H1 (cell line): ENCODE results near the gene LIG1. TPM values are rescaled to one million over a fixed set of nuclear protein-coding genes. Genes with fewer than 3 reads are reported as not detected.

Experiments
- CTCF ChIA-PET: fragments of 300-600 bp; sonication (Branson Sonifier 250); formaldehyde crosslinking; loops from one replicate; lab custom pipeline; 2021; ENCODE audit not compliant: partially characterized antibody; lab: Charles Lee
- POLR2A ChIA-PET: fragments of 300-600 bp; sonication (Branson Sonifier 250); formaldehyde crosslinking; loops from one replicate; lab custom pipeline; 2021; ENCODE audit warnings: inconsistent platforms; ENCODE audit not compliant: partially characterized antibody; lab: Charles Lee
- DNase-seq, 2 experiments: peaks; one replicate each; pipeline versions ENCODE4 v3.0.0 to v3.0.0-alpha.2; 2010 to 2022; ENCODE audit warnings: low spot score in 2 of 2, low read depth in 1 of 2, mixed read lengths in 1 of 2
- FAIRE-seq: peaks from 2 replicates; lab custom pipeline; 2011; peaks lifted over from hg19 to GRCh38; lab: Jason Lieb, UNC
- H2AFZ ChIP-seq: 2 replicates; pipeline ENCODE4 v1.8.1; 2012; ENCODE audit warnings: low read length, inconsistent platforms
- H2AK5ac ChIP-seq: 2 replicates; pipeline ENCODE4 v1.6.1; 2013; ENCODE audit warnings: low read depth, low read length
- H2BK120ac ChIP-seq: replicated peaks from 2 replicates; pipeline ENCODE3; 2013; ENCODE audit warnings: low read depth, low read length, inconsistent platforms
- H2BK12ac ChIP-seq: 2 replicates; pipeline ENCODE4 v1.6.1; 2013; ENCODE audit warnings: low read depth, low read length
- H2BK15ac ChIP-seq: 2 replicates; pipeline ENCODE4 v1.6.1; 2013; ENCODE audit warnings: low read length
- H2BK20ac ChIP-seq: 2 replicates; pipeline ENCODE4 v1.6.1; 2013; ENCODE audit warnings: low read length
- H2BK5ac ChIP-seq: 2 replicates; pipeline ENCODE4 v1.6.1; 2013; ENCODE audit warnings: low read depth, low read length
- H3K14ac ChIP-seq: 2 replicates; pipeline ENCODE4 v1.6.1; 2013; ENCODE audit warnings: inconsistent platforms; ENCODE audit not compliant: insufficient read length
- H3K18ac ChIP-seq: 2 replicates; pipeline ENCODE4 v1.6.1; 2013; ENCODE audit warnings: low read length; ENCODE audit errors: extremely low read depth
- H3K23ac ChIP-seq: 2 replicates; pipeline ENCODE4 v1.6.1; 2013; ENCODE audit warnings: inconsistent platforms; ENCODE audit not compliant: insufficient read length
- H3K23me2 ChIP-seq: 2 replicates; pipeline ENCODE4 v1.6.1; 2013; ENCODE audit warnings: low read depth, low read length
- H3K27ac ChIP-seq: 2 replicates; pipeline ENCODE4 v1.6.1; 2011; ENCODE audit warnings: low read depth, low read length, inconsistent platforms
- H3K27me3 ChIP-seq, 4 experiments: replicated peaks in 1 of 4; 1 replicate in 1 of 4; 2 replicates in 3 of 4; pipeline versions ENCODE4 v1.6.1 to v1.8.1; 2011 to 2013; ENCODE audit warnings: low read length in 3 of 4, mild to moderate bottlenecking in 3 of 4, inconsistent platforms in 2 of 4, mixed read lengths in 2 of 4, moderate library complexity in 1 of 4; ENCODE audit not compliant: control insufficient read depth in 3 of 4, insufficient read depth in 3 of 4; ENCODE audit errors: extremely low read depth in 1 of 4
- H3K36me3 ChIP-seq, 4 experiments: 2 replicates each; pipeline versions ENCODE4 v1.6.1 to v1.8.1; 2011 to 2013; ENCODE audit warnings: mild to moderate bottlenecking in 4 of 4, low read length in 3 of 4, moderate library complexity in 2 of 4, control low read depth in 1 of 4, inconsistent platforms in 1 of 4; ENCODE audit not compliant: insufficient read depth in 4 of 4, control insufficient read depth in 2 of 4
- H3K4ac ChIP-seq: replicated peaks from 2 replicates; pipeline ENCODE3; 2013; ENCODE audit warnings: low read length, low read depth, mixed read lengths, inconsistent platforms; ENCODE audit not compliant: insufficient read length
- H3K4me1 ChIP-seq, 4 experiments: replicated peaks in 1 of 4; 1 replicate in 1 of 4; 2 replicates in 3 of 4; pipeline versions ENCODE4 v1.6.1 to v1.8.1; 2011 to 2013; ENCODE audit warnings: low read length in 3 of 4, inconsistent platforms in 2 of 4, mixed read lengths in 1 of 4; ENCODE audit not compliant: insufficient read depth in 4 of 4, control insufficient read depth in 3 of 4
- H3K4me2 ChIP-seq, 2 experiments: 2 replicates each; pipeline versions ENCODE4 v1.6.1 to v1.8.1; 2011 to 2013; ENCODE audit warnings: low read depth in 2 of 2, low read length in 2 of 2, control low read depth in 1 of 2, inconsistent platforms in 1 of 2, mild to moderate bottlenecking in 1 of 2; ENCODE audit not compliant: insufficient read depth in 1 of 2
- H3K4me3 ChIP-seq, 4 experiments: fragments of 200-600, 300-600 bp in 1 of 4; sonication (generic), shearing (Covaris generic), sonication (Bioruptor Twin) in 1 of 4; 2 replicates each; pipeline versions ENCODE4 v1.5.1 to v1.8.1; 2011 to 2016; ENCODE audit warnings: low read length in 4 of 4, low read depth in 3 of 4, control low read depth in 2 of 4, inconsistent platforms in 2 of 4, mild to moderate bottlenecking in 2 of 4, mixed read lengths in 1 of 4, moderate library complexity in 1 of 4; ENCODE audit not compliant: insufficient read depth in 2 of 4; ENCODE audit errors: extremely low read depth in 1 of 4
- H3K56ac ChIP-seq: replicated peaks from 2 replicates; pipeline ENCODE3; 2013; ENCODE audit warnings: low read depth, mild to moderate bottlenecking, mixed read lengths, low read length, inconsistent platforms; ENCODE audit not compliant: insufficient read length
- H3K79me1 ChIP-seq: 2 replicates; pipeline ENCODE4 v1.6.1; 2013; ENCODE audit warnings: low read depth, low read length, control low read depth
- H3K79me2 ChIP-seq, 2 experiments: 2 replicates each; pipeline versions ENCODE4 v1.6.1 to v1.8.1; 2012 to 2013; ENCODE audit warnings: low read length in 2 of 2, mild to moderate bottlenecking in 2 of 2, inconsistent platforms in 1 of 2; ENCODE audit not compliant: insufficient read depth in 2 of 2, control insufficient read depth in 1 of 2
- H3K9ac ChIP-seq, 4 experiments: replicated peaks in 1 of 4; 1 replicate in 1 of 4; 2 replicates in 3 of 4; pipeline versions ENCODE4 v1.6.1 to v1.8.1; 2011 to 2013; ENCODE audit warnings: low read depth in 3 of 4, low read length in 3 of 4, control low read depth in 2 of 4, mild to moderate bottlenecking in 2 of 4, moderate library complexity in 2 of 4, inconsistent platforms in 1 of 4; ENCODE audit errors: extremely low read depth in 1 of 4
- H3K9me3 ChIP-seq, 2 experiments: 2 replicates each; pipeline versions ENCODE4 v1.6.1 to v1.8.1; 2012 to 2013; ENCODE audit warnings: mild to moderate bottlenecking in 2 of 2, moderate library complexity in 2 of 2, control low read depth in 1 of 2, inconsistent platforms in 1 of 2, low read depth in 1 of 2, low read length in 1 of 2, mixed read lengths in 1 of 2; ENCODE audit not compliant: insufficient read depth in 2 of 2
- H4K20me1 ChIP-seq, 2 experiments: replicated peaks in 1 of 2; 2 replicates each; pipeline versions ENCODE3 to v1.8.1; 2011 to 2013; ENCODE audit warnings: inconsistent platforms in 2 of 2, low read length in 2 of 2, mild to moderate bottlenecking in 1 of 2; ENCODE audit not compliant: insufficient read depth in 2 of 2, control insufficient read depth in 1 of 2
- H4K5ac ChIP-seq: 2 replicates; pipeline ENCODE4 v1.6.1; 2013; ENCODE audit warnings: low read length, low read depth, mixed read lengths, inconsistent platforms; ENCODE audit not compliant: insufficient read length
- H4K8ac ChIP-seq: 2 replicates; pipeline ENCODE4 v1.8.0; 2013; ENCODE audit warnings: mild to moderate bottlenecking, moderate library complexity, low read length, inconsistent platforms; ENCODE audit not compliant: insufficient read depth; ENCODE audit errors: extremely low read depth
- H4K91ac ChIP-seq: replicated peaks from 2 replicates; pipeline ENCODE3; 2013; ENCODE audit warnings: low read length, mixed read lengths, inconsistent platforms; ENCODE audit not compliant: insufficient read length
- BCL11A ChIP-seq, 2 experiments: IDR thresholded peaks; one replicate each; pipeline ENCODE4 v1.6.1; 2011; ENCODE audit warnings: low read depth in 2 of 2, low read length in 2 of 2, mild to moderate bottlenecking in 2 of 2
- CBX8 ChIP-seq: fragments of 300-800, 300-1000 bp; sonication (generic); IDR thresholded peaks from 2 replicates; pipeline ENCODE4 v1.7.1; 2016; ENCODE audit warnings: low read depth, low read length, borderline replicate concordance
- CHD2 ChIP-seq: IDR thresholded peaks from 2 replicates; pipeline ENCODE4 v1.6.1; 2012; ENCODE audit warnings: low read length, improper control_type of control experiment
- CREB1 ChIP-seq: IDR thresholded peaks from 2 replicates; pipeline ENCODE4 v1.6.1; 2012; ENCODE audit warnings: inconsistent platforms
- EP300 ChIP-seq, 2 experiments: IDR thresholded peaks; 1 replicate in 1 of 2; 2 replicates in 1 of 2; pipeline ENCODE4 v1.6.1; 2011 to 2012; ENCODE audit warnings: low read depth in 2 of 2, low read length in 2 of 2, mild to moderate bottlenecking in 2 of 2, borderline replicate concordance in 1 of 2, inconsistent platforms in 1 of 2, moderate library complexity in 1 of 2
- FOSL1 ChIP-seq: IDR thresholded peaks from 2 replicates; pipeline ENCODE4 v1.6.1; 2011; ENCODE audit warnings: mild to moderate bottlenecking, low read depth, low read length, moderate library complexity; ENCODE audit not compliant: insufficient read depth
- GABPA ChIP-seq: IDR thresholded peaks from 2 replicates; pipeline ENCODE4 v1.6.1; 2011; ENCODE audit warnings: mild to moderate bottlenecking, low read length, moderate library complexity, borderline replicate concordance; ENCODE audit not compliant: insufficient read depth
- KDM5A ChIP-seq: fragments of 200-600 bp; IDR thresholded peaks from 2 replicates; pipeline ENCODE4 v1.7.1; 2012; ENCODE audit warnings: mild to moderate bottlenecking, low read length, inconsistent platforms, mixed read lengths
- POLR2A ChIP-seq, 2 experiments: IDR thresholded peaks; 1 replicate in 1 of 2; 2 replicates in 1 of 2; pipeline ENCODE4 v1.6.1; 2011; ENCODE audit warnings: low read depth in 2 of 2, low read length in 2 of 2, mild to moderate bottlenecking in 2 of 2; ENCODE audit errors: control extremely low read depth in 1 of 2
- POLR2AphosphoS5 ChIP-seq: IDR thresholded peaks from 2 replicates; pipeline ENCODE4 v1.6.1; 2011; ENCODE audit warnings: low read depth, low read length
- RAD21 ChIP-seq, 2 experiments: IDR thresholded peaks in 1 of 2; conservative IDR thresholded peaks in 1 of 2; 2 replicates each; pipeline ENCODE4 v1.6.1; 2011; ENCODE audit warnings: low read depth in 2 of 2, low read length in 2 of 2, improper control_type of control experiment in 1 of 2, inconsistent platforms in 1 of 2, mild to moderate bottlenecking in 1 of 2, moderate library complexity in 1 of 2
- SIX5 ChIP-seq: IDR thresholded peaks from 2 replicates; pipeline ENCODE4 v1.6.1; 2011; ENCODE audit warnings: mild to moderate bottlenecking, low read depth, low read length
- SP2 ChIP-seq: IDR thresholded peaks from 2 replicates; pipeline ENCODE4 v1.6.1; 2012; ENCODE audit warnings: mild to moderate bottlenecking, low read length, inconsistent platforms
- SRF ChIP-seq: IDR thresholded peaks from 2 replicates; pipeline ENCODE4 v1.6.1; 2011; ENCODE audit warnings: mild to moderate bottlenecking, low read depth, low read length, moderate library complexity
- WGBS, 2 experiments: shearing (Covaris generic) in 1 of 2; methylation state at CpG; one replicate each; pipeline versions ENCODE4 v1.1.6 to v1.1.7; 2013 to 2015; ENCODE audit warnings: low lambda C conversion rate in 2 of 2, mixed read lengths in 2 of 2, inconsistent platforms in 1 of 2, low coverage in 1 of 2, missing lambda C conversion rate in 1 of 2; ENCODE audit not compliant: insufficient replicate concordance in 2 of 2, insufficient coverage in 1 of 2, insufficient read length in 1 of 2; ENCODE audit errors: extremely low coverage in 1 of 2, missing lambda C conversion rate in 1 of 2; 5-methylcytosine and 5-hydroxymethylcytosine counted together
- polyA plus RNA-seq, 7 experiments: library from polyadenylated mRNA; depleted of rRNA in 3 of 7; stranded (reverse) in 5 of 7; unstranded in 2 of 7; fragments of >200 nt in 5 of 7; fragments of 200-250 nt in 2 of 7; gene quantifications; 1 replicate in 5 of 7; 2 replicates in 1 of 7; 4 replicates in 1 of 7; pipeline versions ENCODE4 v1.2.1 to v1.2.3, GENCODE V29; 2011 to 2013; ENCODE audit warnings: missing spikeins in 2 of 7, mixed read lengths in 2 of 7
- total RNA-seq: library from RNA; stranded (reverse); fragmentation: NEBNext Ultra II Directional; extraction: Animal tissue kit (Norgen Biotek cat#: 25700); gene quantifications from 2 replicates; pipeline ENCODE4 v1.2.1, GENCODE V29; 2021

LIG1 gene
- total and polyA plus RNA-seq, 2 of the 8 experiments (the other 6 are each of a cell fraction or from before 2014, with no cell fraction given) = 67.6 to 113 TPM

GRCh38 chr19:48139053-48139452 lies 31.1 kb downstream of the LIG1 start:
- Histone ChIP-seq H2BK15ac (no peak overlapping the region), H3K4me3 (no peak overlapping the region), H2BK120ac (no peak overlapping the region), H3K23me2 (no peaks in the 10 kb centered on the region), H3K4ac (no peak overlapping the region), H3K9me3 (no peaks in the 10 kb centered on the region), H4K5ac (no peak overlapping the region), H4K20me1 (peaks cover 0 to 6% of the 10 kb centered on the region in 2 experiments), H3K9ac (no peak overlapping the region; a peak in 1 of 7 replicates), H2BK20ac (no peak overlapping the region), H3K79me2 (no peaks in the 10 kb centered on the region), H4K91ac (no peak overlapping the region), H3K4me2 (no peak overlapping the region), H3K23ac (no peak overlapping the region), H3K4me1 (no peaks in the 10 kb centered on the region), H3K36me3 (peaks cover 11 to 24% (median 12%) of the 10 kb centered on the region in 4 experiments; a peak in 6 of 8 replicates), H2BK5ac (no peak overlapping the region), H3K56ac (no peak overlapping the region), H3K18ac (no peak overlapping the region), H4K8ac (no peak overlapping the region), H3K79me1 (0 out of 2 replicates have a peak, but pooled peaks cover 2% of the 10 kb centered on the region), H3K27me3 (no peaks in the 10 kb centered on the region), H2AFZ (no peak overlapping the region), H2AK5ac (no peak overlapping the region), H3K27ac (no peak overlapping the region), H3K14ac (no peak overlapping the region), H2BK12ac (no peak overlapping the region)
- ChIA-PET CTCF (interaction anchor here (0.7 to 4.5 kb wide), 5 partner anchors 10 to 22 kb away, joined by 3 to 27 read pairs (median 4); no protein-coding TSS in a partner anchor), POLR2A (interaction anchor here (1.3 kb wide), 1 partner anchor 33 kb away, joined by 3 read pairs; no protein-coding TSS in a partner anchor)
- WGBS, 2 experiments = 92% methylated on average over 6 of the region's 6 CpGs; no CpG with 5 or more reads in 1 of the 2 experiments
- FAIRE-seq = no peak
- no peak for DNase-seq
- TF ChIP-seq FOSL1 (no peak), POLR2AphosphoS5 (no peak), BCL11A (IDR thresholded peaks at IDR 0.05; ENCODE audit: low read depth in 2 of 2, low read length in 2 of 2) (no peak), SP2 (no peak), CREB1 (no peak), GABPA (no peak), CBX8 (no peak), POLR2A (IDR thresholded peaks at IDR 0.05; ENCODE audit: control extremely low read depth in 1 of 2, low read depth in 2 of 2, low read length in 2 of 2) (no peak), KDM5A (no peak), SIX5 (no peak), SRF (no peak), EP300 (IDR thresholded peaks at IDR 0.05; ENCODE audit: borderline replicate concordance in 1 of 2, low read depth in 2 of 2, low read length in 2 of 2) (no peak), CHD2 (no peak), RAD21 (IDR thresholded peaks at IDR 0.05 in 1 of 2, conservative IDR thresholded peaks at IDR 0.05 in 1 of 2; ENCODE audit: low read depth in 2 of 2, low read length in 2 of 2) (no peak)
